ENCODE results near the gene NCOA4.
"Not testable (repeated sequence)": the region's sequence is repeated elsewhere in the genome, so short reads cannot be mapped to it uniquely, and the experiment has no call there.

GRCh38 chr10:45985590-45985989 lies 44.8 kb downstream of the NCOA4 start:
- TF ChIP-seq CTCF, POLR2A (IDR thresholded peaks at IDR 0.05): not testable (repeated sequence)

Measured in esophagus squamous epithelium (tissue), 4 donors.